CD4-positive, alpha-beta T cell treated with Interleukin-6 at 100 ng/mL for 8 hours (primary cell): ENCODE measurements around the gene XPO5.

ENCODE experiments used
- DNase-seq: peaks from one replicate; pipeline ENCODE4 v3.0.0-alpha.2; 2020; ENCODE audit warnings: mixed read lengths, low spot score

XPO5 gene

GRCh38 chr6:43497689-43498088, 78.1 kb downstream of the XPO5 start:
- no peak for DNase-seq

- no peak for DNase-seq
These were observed 78.8 kb downstream of the XPO5 start for GRCh38 chr6:43497129-43497396.

DNA sequence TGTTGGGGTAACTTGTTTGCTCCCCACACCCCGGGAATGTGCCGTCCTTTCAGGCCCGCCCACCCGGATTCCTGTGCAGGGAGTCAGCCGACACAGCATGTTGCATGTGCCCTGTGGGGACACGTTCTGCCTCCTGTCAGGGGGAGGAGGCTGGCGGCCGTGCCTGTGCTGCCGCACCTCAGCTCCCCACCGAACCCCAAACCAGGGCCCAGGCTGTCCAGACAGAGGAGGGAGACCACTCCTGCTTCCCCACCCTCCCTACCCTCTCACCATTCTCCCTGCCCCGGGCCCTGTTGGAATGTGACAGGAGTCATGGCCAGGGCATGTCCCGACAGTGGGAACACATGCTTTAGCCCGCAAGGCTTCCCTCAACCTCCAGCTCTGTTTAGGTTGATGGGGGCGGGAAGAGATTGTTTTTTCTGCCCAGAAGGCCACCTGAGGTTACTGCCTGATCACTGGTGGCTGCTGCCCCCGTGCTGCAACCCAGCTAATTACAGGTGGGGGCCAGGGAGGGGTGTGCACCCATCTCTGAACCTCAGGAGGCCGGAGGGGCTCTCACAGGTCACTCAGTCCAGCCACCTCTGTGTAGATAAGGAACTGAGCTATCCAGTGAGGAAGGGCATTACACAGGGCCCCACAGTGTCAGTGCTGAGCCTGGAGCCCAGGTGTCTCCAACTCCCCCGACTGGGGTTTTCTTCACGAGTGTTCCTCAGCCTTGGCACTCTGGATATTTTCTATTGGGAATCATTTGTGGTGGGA, 79.3 kb downstream of the XPO5 start:
- no peak for DNase-seq

DNA sequence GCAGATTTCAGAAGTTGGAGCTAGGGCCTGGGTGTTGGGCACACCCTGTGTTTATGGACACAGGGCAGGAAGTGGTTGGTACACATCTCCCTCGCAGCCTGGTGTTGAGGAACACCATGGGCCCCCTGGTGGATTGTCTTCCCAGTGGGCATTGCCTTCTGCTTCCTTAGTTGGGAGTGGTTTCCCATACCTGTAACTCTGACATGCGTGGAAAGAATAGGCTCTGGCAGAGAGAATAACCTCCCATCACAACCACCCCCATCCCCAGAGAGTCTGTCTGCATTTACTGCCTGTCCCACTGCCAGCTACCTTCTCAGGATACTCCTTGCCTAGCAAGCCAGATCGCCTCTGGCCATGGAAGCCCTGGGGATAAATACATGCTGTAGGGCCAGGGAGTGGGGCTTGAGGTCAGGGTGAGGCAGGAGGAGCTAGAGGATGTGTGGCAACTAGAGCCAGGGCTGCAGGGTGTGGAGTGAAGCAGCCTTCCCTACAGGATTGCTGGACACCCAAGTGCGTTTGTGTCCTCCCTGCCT, 80.4 kb downstream of the XPO5 start:
- peak; percentile 31 for DNase-seq

GRCh38 chr6:43494766-43495165, 81.1 kb downstream of the XPO5 start:
- DNase-seq, result no peak

DNA sequence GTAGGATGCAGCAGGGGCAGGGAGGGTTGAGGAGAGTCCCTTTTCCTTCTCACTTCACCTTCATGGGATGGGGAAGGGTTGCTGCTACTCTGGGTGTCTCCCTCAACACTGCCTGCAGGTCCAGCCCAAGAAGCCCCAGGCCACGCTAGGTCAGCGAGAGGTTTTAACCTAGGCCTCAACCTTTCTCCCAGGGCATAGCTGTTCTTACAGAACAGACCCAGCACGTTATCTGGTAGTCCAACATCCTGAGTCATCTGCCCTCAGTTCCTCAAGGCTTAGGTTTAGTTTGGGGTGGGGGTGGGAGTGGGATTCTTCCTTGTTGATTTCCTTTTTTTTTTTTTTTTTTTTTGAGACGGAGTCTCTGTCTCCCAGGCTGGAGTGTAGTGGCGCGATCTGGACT, 81.5 kb downstream of the XPO5 start:
- no peak for DNase-seq

GRCh38 chr6:43493833-43494232, 82.0 kb downstream of the XPO5 start:
- DNase-seq, result no peak

DNA sequence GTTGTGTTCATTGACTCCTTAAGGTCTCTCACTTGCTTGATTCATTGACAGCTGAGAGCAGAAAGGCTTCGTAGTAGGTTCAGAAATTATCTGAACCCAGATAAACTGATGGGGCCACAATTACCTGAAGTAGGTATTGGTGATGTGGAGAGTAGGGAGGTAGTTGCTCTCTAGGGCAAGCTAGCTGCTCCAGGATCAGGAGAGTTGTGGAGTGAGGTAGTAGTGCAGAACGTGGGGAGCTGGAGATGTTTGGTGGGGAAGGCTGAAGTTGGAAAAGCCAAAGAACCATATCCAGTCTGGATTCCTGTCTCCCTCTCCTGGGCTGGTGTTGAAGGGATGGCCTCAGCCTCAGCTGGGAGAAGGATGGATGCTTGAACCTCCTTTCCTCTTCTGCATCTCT, 82.6 kb downstream of the XPO5 start:
- no peak for DNase-seq

DNA sequence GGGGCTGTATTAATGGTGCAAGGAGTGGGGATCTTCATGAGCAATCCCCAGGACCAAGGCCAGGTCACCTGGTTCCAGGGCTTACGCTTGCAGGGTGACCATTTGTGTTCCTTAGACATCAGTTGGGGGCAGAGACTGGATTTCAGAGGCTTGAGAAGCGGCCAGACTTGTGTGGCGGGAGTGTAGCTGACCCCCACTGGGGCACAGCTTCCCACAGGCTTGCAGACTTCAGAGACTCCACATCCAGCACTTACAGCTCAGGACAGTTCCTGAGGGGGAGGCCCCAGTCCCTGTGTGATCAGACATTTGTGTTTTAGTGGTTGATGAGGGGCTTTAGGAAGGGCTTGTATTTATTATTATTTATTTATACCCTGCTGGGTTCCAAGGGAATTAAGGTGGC, 83.2 kb downstream of the XPO5 start:
- no peak for DNase-seq

GRCh38 chr6:43491750-43492661, 83.8 kb downstream of the XPO5 start:
- no peak for DNase-seq

- no peak for DNase-seq
These were observed 85.3 kb downstream of the XPO5 start for GRCh38 chr6:43490523-43490939.

DNA sequence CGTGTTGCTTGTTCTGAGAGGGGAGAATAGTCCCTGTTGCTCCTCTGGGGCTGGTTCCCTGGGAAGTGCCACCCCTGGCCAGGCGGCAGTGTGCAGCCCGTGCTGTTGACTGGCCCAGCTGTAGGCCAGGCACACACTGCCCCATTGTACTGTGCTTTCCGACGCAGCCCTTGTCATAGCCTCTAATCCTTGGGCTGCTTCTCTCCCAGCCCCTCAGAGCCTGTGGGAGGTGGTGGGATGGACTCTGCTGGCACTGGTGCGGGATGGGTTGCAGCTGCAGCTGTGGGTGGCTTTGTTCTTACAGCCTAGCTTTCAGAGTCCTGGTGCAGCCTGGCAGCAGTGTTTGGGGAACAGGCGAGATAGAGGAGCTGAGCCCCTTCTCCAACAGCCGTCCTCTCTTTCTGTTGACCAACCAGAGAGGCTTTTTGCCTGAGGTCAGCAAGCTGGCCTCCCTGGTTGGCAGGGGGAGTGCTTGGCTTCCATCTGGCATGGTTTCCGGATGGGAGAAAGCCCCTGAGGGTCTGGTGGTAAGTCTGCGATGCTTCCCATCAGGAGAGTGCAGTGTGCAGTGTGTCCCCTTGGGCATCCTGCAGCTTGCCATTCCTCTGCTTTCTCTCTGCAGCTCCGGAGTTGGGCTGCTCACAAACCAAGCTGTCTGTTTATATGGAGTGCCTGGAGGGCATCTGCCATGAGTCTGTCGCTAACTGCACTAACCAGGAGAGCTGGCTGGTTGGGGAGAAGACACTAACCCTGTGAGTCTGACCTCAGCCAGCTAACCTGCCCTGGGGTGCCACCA, 86.4 kb downstream of the XPO5 start:
- no peak for DNase-seq

GRCh38 chr6:43488667-43489276, 87.1 kb downstream of the XPO5 start:
- no peak for DNase-seq

GRCh38 chr6:43481591-43482236, 94.1 kb downstream of the XPO5 start:
- no peak for DNase-seq

GRCh38 chr6:43481075-43481474, 94.8 kb downstream of the XPO5 start:
- no peak for DNase-seq

GRCh38 chr6:43478008-43478372, 97.8 kb downstream of the XPO5 start:
- no peak for DNase-seq

GRCh38 chr6:43477235-43478007, 98.4 kb downstream of the XPO5 start, which contains the start of gene TJAP1:
Gene TJAP1 (plus strand): TSS chr6:43477570. CDS start chr6:43499002, 21,432 bp downstream.
- DNase-seq, result peak; percentile 93

DNA sequence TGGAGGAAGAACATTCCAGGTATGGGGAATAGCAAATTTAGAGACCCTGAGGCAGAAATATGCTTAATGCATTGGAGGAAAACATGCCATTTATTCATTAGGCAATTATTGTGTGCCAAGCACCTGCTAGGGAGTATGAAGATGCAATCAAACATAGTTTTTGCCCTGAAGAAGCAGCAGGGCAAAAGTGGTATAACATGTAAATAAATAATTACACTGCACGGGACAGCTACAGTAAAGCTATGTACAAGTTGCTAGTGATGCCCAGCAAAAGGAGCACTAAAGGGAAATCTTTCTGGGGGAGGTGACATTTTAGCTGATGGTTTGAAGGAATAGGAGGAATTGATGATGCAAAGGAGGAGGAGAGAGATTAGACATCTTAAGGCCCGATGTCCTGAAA, 99.1 kb downstream of the XPO5 start:
- DNase-seq, result no peak

DNA sequence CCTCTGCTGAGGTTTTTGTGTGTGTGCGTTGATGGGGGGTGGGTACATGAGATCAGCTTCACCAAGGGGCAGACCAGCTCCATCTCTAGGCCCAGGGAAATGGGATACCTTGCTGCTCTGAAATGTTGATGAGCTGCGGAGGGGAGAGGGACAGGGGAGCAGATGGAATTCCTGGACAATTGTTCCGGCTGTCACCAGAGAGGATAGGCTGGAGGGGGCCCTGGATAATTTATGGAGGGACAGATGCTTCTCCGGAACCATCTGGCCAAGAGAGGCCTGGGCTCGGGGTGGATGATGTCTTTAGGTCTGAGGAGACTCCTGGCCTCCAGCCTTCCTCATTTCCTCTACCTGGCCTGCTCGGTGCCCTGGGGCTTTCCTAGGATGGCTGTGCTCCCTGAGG, 100.3 kb downstream of the XPO5 start:
- DNase-seq, result no peak

DNA sequence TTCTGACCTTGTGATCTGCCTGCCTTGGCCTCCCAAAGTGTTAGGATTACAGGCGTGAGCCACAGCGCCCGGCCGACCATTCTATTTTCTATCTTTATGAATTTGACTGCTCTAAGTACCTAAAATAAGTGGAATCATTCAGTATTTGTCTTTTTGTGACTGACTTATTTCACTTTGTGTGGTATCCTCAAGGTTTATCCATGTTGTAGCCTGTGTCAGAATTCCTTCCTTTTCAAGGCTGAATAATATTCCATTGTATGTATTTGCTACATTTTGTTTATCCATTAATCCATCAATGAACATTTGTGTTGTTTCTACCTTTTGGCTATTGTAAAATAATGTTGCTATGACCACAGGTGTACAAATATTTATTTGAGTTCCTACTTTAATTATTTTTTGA, 103.3 kb downstream of the XPO5 start:
- DNase-seq, result no peak
